GM18867 (cell line): ENCODE results near the gene ZFPL1.

Experiments used
- ATAC-seq: cut with Tn5 transposase; IDR thresholded peaks from one replicate; pipeline ENCODE4 v1.9.1; 2021; ENCODE audit warnings: mild to moderate bottlenecking, moderate library complexity; ENCODE audit not compliant: unreplicated experiment

Gene ZFPL1

GRCh38 chr11:65083834-65084597 lies at the start of gene ZFPL1, which contains the start of gene CDCA5:
ZFPL1 (plus strand) TSS chr11:65084222; CDS start chr11:65084699, 477 bp downstream.
CDCA5 (minus strand) TSS chr11:65084040; CDS start chr11:65083978, 62 bp downstream.
- peak; percentile 80 for ATAC-seq

- ATAC-seq: no peak
Observed at GRCh38 chr11:65034423-65034822, 49.6 kb upstream of the ZFPL1 start.

GRCh38 chr11:65035579-65035978 lies 48.4 kb upstream of the ZFPL1 start:
- ATAC-seq: no peak

- no peak for ATAC-seq
Observed at GRCh38 chr11:65036931-65037330, 47.1 kb upstream of the ZFPL1 start.

GRCh38 chr11:65040520-65040846 lies 43.5 kb upstream of the ZFPL1 start:
- ATAC-seq: no peak

- ATAC-seq: peak; percentile 87
Observed at GRCh38 chr11:65040847-65041622, 43.0 kb upstream of the ZFPL1 start, which contains the start of gene SAC3D1. SAC3D1 (plus strand) TSS chr11:65041210; CDS start chr11:65041293, 83 bp downstream.

- no peak for ATAC-seq
Observed at GRCh38 chr11:65042891-65043290, 41.1 kb upstream of the ZFPL1 start.

- no peak for ATAC-seq
Observed at GRCh38 chr11:65043881-65044501, 40.0 kb upstream of the ZFPL1 start.

GRCh38 chr11:65045061-65045460 lies 39.0 kb upstream of the ZFPL1 start:
- no peak for ATAC-seq

GRCh38 chr11:65045728-65046127 lies 38.3 kb upstream of the ZFPL1 start:
- no peak for ATAC-seq

GRCh38 chr11:65047581-65048422 lies 36.2 kb upstream of the ZFPL1 start:
- no peak for ATAC-seq

GRCh38 chr11:65051398-65051858 lies 32.6 kb upstream of the ZFPL1 start:
- ATAC-seq: no peak

GRCh38 chr11:65053827-65054508 lies 30.1 kb upstream of the ZFPL1 start:
- no peak for ATAC-seq

GRCh38 chr11:65055538-65055937 lies 28.5 kb upstream of the ZFPL1 start:
- no peak for ATAC-seq

- ATAC-seq: no peak
Observed at GRCh38 chr11:65056999-65057398, 27.0 kb upstream of the ZFPL1 start.

GRCh38 chr11:65057526-65057925 lies 26.5 kb upstream of the ZFPL1 start:
- no peak for ATAC-seq

- ATAC-seq: no peak
Observed at GRCh38 chr11:65058012-65058411, 26.0 kb upstream of the ZFPL1 start.

GRCh38 chr11:65058419-65059054 lies 25.5 kb upstream of the ZFPL1 start, which contains the start of gene NAALADL1:
NAALADL1 (minus strand) TSS chr11:65058553; CDS start chr11:65058521, 32 bp downstream.
- no peak for ATAC-seq

GRCh38 chr11:65059523-65059922 lies 24.5 kb upstream of the ZFPL1 start:
- ATAC-seq: no peak
